GM12892 (cell line): Measurements from ENCODE around the gene PPFIA3.

Experiments
- POLR2A ChIP-seq: IDR thresholded peaks from 2 replicates; pipeline ENCODE4 v1.6.1; 2011; ENCODE audit warnings: low read depth, low read length, control low read depth
- POLR2AphosphoS5 ChIP-seq: IDR thresholded peaks from 2 replicates; pipeline ENCODE4 v1.6.1; 2011; ENCODE audit warnings: low read depth, low read length, control low read depth
- TAF1 ChIP-seq: IDR thresholded peaks from 2 replicates; pipeline ENCODE4 v1.6.1; 2011; ENCODE audit warnings: low read depth, mild to moderate bottlenecking, control low read depth, low read length, borderline replicate concordance

DNA sequence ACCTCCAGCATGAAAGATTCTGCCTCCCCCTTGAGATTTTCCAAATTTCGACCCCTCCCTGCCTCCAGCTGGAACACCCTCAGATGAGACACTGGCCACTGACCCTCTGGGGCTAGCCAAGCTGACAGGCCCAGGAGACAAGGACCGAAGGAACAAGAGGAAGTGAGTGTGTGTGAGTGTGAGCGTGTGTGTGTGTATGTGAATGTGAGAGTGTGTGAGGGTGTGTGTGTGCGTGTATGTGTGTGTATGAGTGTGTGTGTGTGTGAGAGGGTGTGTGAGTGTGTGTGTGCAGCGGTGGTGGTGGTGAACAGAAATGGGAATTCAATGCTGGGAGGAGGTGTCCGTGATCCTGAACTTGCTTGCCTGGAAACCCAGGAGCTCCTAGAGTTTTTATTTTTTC is 22.0 kb downstream of the PPFIA3 start:
- TF ChIP-seq POLR2A: no peak
- TF ChIP-seq POLR2AphosphoS5: no peak
- TF ChIP-seq TAF1: no peak
